IMR-90 (cell line): Measurements from ENCODE around the gene CHRNA5. TPM values are rescaled to one million over a fixed set of nuclear protein-coding genes. Genes with fewer than 3 reads are reported as not detected.

Experiments used
- ATAC-seq: fragments of 200-7000 bp; cut with Tn5 transposase; 2 replicates; pipeline ENCODE4 v1.9.1; 2020; ENCODE audit warnings: low read depth, mild to moderate bottlenecking, moderate library complexity
- BruUV-seq: library from RNA; stranded (reverse); fragments of 400-500 nt; replicated peaks from 2 replicates; lab custom pipeline; 2021; lab: Mats Ljungman, UMichigan
- CTCF ChIA-PET: fragments of 300-600 bp; formaldehyde crosslinking; extraction: SDS; loops from one replicate; lab custom pipeline; 2021; ENCODE audit warnings: antibody characterized with exemption; lab: Yijun Ruan, JAX
- POLR2A ChIA-PET: fragments of 300-600 bp; sonication (Branson Sonifier 250); formaldehyde crosslinking; loops from one replicate; lab custom pipeline; 2022; ENCODE audit warnings: antibody characterized with exemption; ENCODE audit not compliant: unreplicated experiment; lab: Charles Lee
- DNase-seq: peaks from one replicate; pipeline ENCODE4 v3.0.0; 2013
- H2AFZ ChIP-seq: replicated peaks from 2 replicates; pipeline ENCODE3; 2013; ENCODE audit warnings: low read length, mild to moderate bottlenecking; ENCODE audit not compliant: poor library complexity
- H2AK5ac ChIP-seq: 2 replicates; pipeline ENCODE4 v1.6.1; 2013; ENCODE audit warnings: low read depth, low read length, inconsistent platforms
- H2AK9ac ChIP-seq: replicated peaks from 2 replicates; pipeline ENCODE3; 2013; ENCODE audit warnings: mild to moderate bottlenecking, low read depth, low read length, moderate library complexity; ENCODE audit not compliant: poor library complexity
- H2BK120ac ChIP-seq: 2 replicates; pipeline ENCODE4 v1.6.1; 2013; ENCODE audit warnings: low read depth, low read length, inconsistent platforms
- H2BK15ac ChIP-seq: 3 replicates; pipeline ENCODE4 v1.6.1; 2013; ENCODE audit warnings: low read depth, low read length, inconsistent platforms
- H2BK20ac ChIP-seq: 2 replicates; pipeline ENCODE4 v1.6.1; 2013; ENCODE audit warnings: low read depth, mild to moderate bottlenecking, inconsistent platforms, low read length, moderate library complexity
- H2BK5ac ChIP-seq: 2 replicates; pipeline ENCODE4 v1.6.1; 2013; ENCODE audit warnings: mild to moderate bottlenecking, low read depth, low read length, inconsistent platforms; ENCODE audit not compliant: poor library complexity, severe bottlenecking
- H3K14ac ChIP-seq: replicated peaks from 2 replicates; pipeline ENCODE4 v1.6.1; 2013; ENCODE audit warnings: low read depth, low read length, inconsistent platforms
- H3K18ac ChIP-seq: 2 replicates; pipeline ENCODE4 v1.6.1; 2013; ENCODE audit warnings: low read depth, low read length, control low read depth
- H3K23ac ChIP-seq: 2 replicates; pipeline ENCODE4 v1.6.1; 2013; ENCODE audit warnings: low read depth, low read length, inconsistent platforms
- H3K27ac ChIP-seq: 2 replicates; pipeline ENCODE4 v1.5.1; 2013; ENCODE audit warnings: mild to moderate bottlenecking, control low read depth, low read length; ENCODE audit not compliant: insufficient read depth
- H3K27me3 ChIP-seq: 2 replicates; pipeline ENCODE4 v1.6.1; 2013; ENCODE audit warnings: low read length; ENCODE audit not compliant: control insufficient read depth, insufficient read depth
- H3K36me3 ChIP-seq: 2 replicates; pipeline ENCODE4 v1.6.1; 2013; ENCODE audit warnings: low read length, mixed read lengths; ENCODE audit not compliant: control insufficient read depth, insufficient read depth
- H3K4ac ChIP-seq: 2 replicates; pipeline ENCODE4 v1.6.1; 2013; ENCODE audit warnings: low read depth, low read length, inconsistent platforms
- H3K4me1 ChIP-seq: 2 replicates; pipeline ENCODE4 v1.6.1; 2013; ENCODE audit warnings: low read length, mixed read lengths; ENCODE audit not compliant: control insufficient read depth, insufficient read depth
- H3K4me2 ChIP-seq: 2 replicates; pipeline ENCODE4 v1.6.1; 2013; ENCODE audit warnings: low read depth, mild to moderate bottlenecking, control low read depth, low read length, moderate library complexity
- H3K4me3 ChIP-seq: 2 replicates; pipeline ENCODE4 v1.5.1; 2013; ENCODE audit warnings: low read depth, mild to moderate bottlenecking, control low read depth, low read length, moderate library complexity; ENCODE audit not compliant: insufficient read depth
- H3K56ac ChIP-seq: 2 replicates; pipeline ENCODE4 v1.6.1; 2013; ENCODE audit warnings: low read length, inconsistent platforms; ENCODE audit not compliant: insufficient read depth; ENCODE audit errors: extremely low read depth
- H3K79me1 ChIP-seq, 2 experiments: 2 replicates each; pipeline ENCODE4 v1.6.1; 2013; ENCODE audit warnings: low read length in 2 of 2, inconsistent platforms in 1 of 2, low read depth in 1 of 2
- H3K9ac ChIP-seq: 2 replicates; pipeline ENCODE4 v1.6.1; 2013; ENCODE audit warnings: low read depth, low read length, control low read depth
- H3K9me1 ChIP-seq: 2 replicates; pipeline ENCODE4 v1.6.1; 2013; ENCODE audit warnings: low read length, inconsistent platforms; ENCODE audit not compliant: insufficient read depth
- H3K9me3 ChIP-seq: 2 replicates; pipeline ENCODE4 v1.6.1; 2013; ENCODE audit warnings: low read length; ENCODE audit not compliant: control insufficient read depth, insufficient read depth
- H4K20me1 ChIP-seq: 2 replicates; pipeline ENCODE4 v1.6.1; 2013; ENCODE audit warnings: low read length, inconsistent platforms; ENCODE audit not compliant: insufficient read depth
- H4K5ac ChIP-seq: 2 replicates; pipeline ENCODE4 v1.6.1; 2013; ENCODE audit warnings: mild to moderate bottlenecking, low read depth, low read length, control low read depth
- H4K8ac ChIP-seq, 2 experiments: 2 replicates each; pipeline ENCODE4 v1.6.1; 2013; ENCODE audit warnings: low read depth in 2 of 2, low read length in 2 of 2, control low read depth in 1 of 2, inconsistent platforms in 1 of 2
- H4K91ac ChIP-seq: 2 replicates; pipeline ENCODE4 v1.6.1; 2013; ENCODE audit warnings: low read depth, low read length, inconsistent platforms; ENCODE audit not compliant: insufficient read depth
- BHLHE40 ChIP-seq: fragments of 150-350 bp; IDR thresholded peaks from 2 replicates; pipeline ENCODE4 v1.6.1; 2016; ENCODE audit warnings: mild to moderate bottlenecking, low read depth, low read length
- CEBPB ChIP-seq: IDR thresholded peaks from 2 replicates; pipeline ENCODE4 v1.6.1; 2012; ENCODE audit warnings: low read depth, low read length, improper control_type of control experiment
- MAFK ChIP-seq: IDR thresholded peaks from 2 replicates; pipeline ENCODE4 v1.6.1; 2012; ENCODE audit warnings: low read depth, low read length, improper control_type of control experiment
- MAZ ChIP-seq: IDR thresholded peaks from 2 replicates; pipeline ENCODE4 v1.6.1; 2012; ENCODE audit warnings: low read depth, mild to moderate bottlenecking, low read length, improper control_type of control experiment, moderate library complexity, borderline replicate concordance
- MXI1 ChIP-seq: IDR thresholded peaks from 2 replicates; pipeline ENCODE4 v1.6.1; 2012; ENCODE audit warnings: low read depth, mild to moderate bottlenecking, low read length, moderate library complexity, borderline replicate concordance
- NFE2L2 ChIP-seq: fragments of 150-350 bp; IDR thresholded peaks from 2 replicates; pipeline ENCODE4 v1.6.1; 2016; ENCODE audit warnings: low read depth, mild to moderate bottlenecking, low read length
- POLR2A ChIP-seq: IDR thresholded peaks from 2 replicates; pipeline ENCODE4 v1.6.1; 2012; ENCODE audit warnings: mild to moderate bottlenecking, low read depth, low read length
- RAD21 ChIP-seq: IDR thresholded peaks from 2 replicates; pipeline ENCODE4 v1.6.1; 2012; ENCODE audit warnings: low read length, improper control_type of control experiment
- RFX5 ChIP-seq: IDR thresholded peaks from 2 replicates; pipeline ENCODE4 v1.8.0; 2012; ENCODE audit warnings: low read depth, mild to moderate bottlenecking, low read length, moderate library complexity
- SMC3 ChIP-seq: fragments of 150-350 bp; IDR thresholded peaks from 2 replicates; pipeline ENCODE4 v1.6.1; 2016; ENCODE audit warnings: low read depth, mild to moderate bottlenecking, antibody characterized with exemption, low read length, moderate library complexity
- WGBS, 2 experiments: methylation state at CpG; one replicate each; pipeline versions ENCODE4 v1.1.5 to v1.1.7; 2013; ENCODE audit warnings: missing lambda C conversion rate in 2 of 2; ENCODE audit not compliant: insufficient read length in 1 of 2; ENCODE audit errors: extremely low coverage in 2 of 2; 5-methylcytosine and 5-hydroxymethylcytosine counted together
- dilution Hi-C: fragments of 300-500 bp; cut with HindIII; formaldehyde crosslinking; loops from one replicate; pipeline ENCODE4 v1.14.3; 2018; ENCODE audit warnings: low sequenced_read_pairs; ENCODE audit not compliant: unreplicated experiment
- in situ Hi-C: fragments of 300-500 bp; cut with MboI; formaldehyde crosslinking; loops from 3 replicates; pipeline ENCODE4 v1.14.3; 2019; ENCODE audit warnings: low sequenced_read_pairs, inconsistent platforms, mixed read lengths
- intact Hi-C: fragments of 100-400 bp; cut with micrococcal nuclease; formaldehyde crosslinking; loops from 2 replicates; pipeline ENCODE4 v1.10.0; 2022
- polyA plus RNA-seq, 3 experiments: library from polyadenylated mRNA; depleted of rRNA; stranded (reverse); fragments of >200 nt; gene quantifications; 2 replicates each; pipeline ENCODE4 v1.2.3, GENCODE V29; 2012; ENCODE audit warnings: low replicate concordance in 1 of 3
- total RNA-seq: library from RNA; depleted of rRNA; stranded (reverse); fragments of >200 nt; gene quantifications from 2 replicates; pipeline ENCODE4 v1.2.3, GENCODE V29; 2012
- TF ChIP-seq, protein P1 (sequence below): fragments of 150-350 bp; IDR thresholded peaks from 2 replicates; pipeline ENCODE4 v1.6.1; 2017; ENCODE audit warnings: mild to moderate bottlenecking, antibody characterized with exemption, low read length, low read depth
- TF ChIP-seq, protein P2 (sequence below): conservative IDR thresholded peaks from 2 replicates; pipeline ENCODE4 v1.5.1; 2012; ENCODE audit warnings: mild to moderate bottlenecking, low read depth, low read length, improper control_type of control experiment

The CHRNA5 gene
- total and polyA plus RNA-seq, 2 of the 4 experiments (the other 2 are of a cell fraction): 0.54 to 0.94 TPM

DNA sequence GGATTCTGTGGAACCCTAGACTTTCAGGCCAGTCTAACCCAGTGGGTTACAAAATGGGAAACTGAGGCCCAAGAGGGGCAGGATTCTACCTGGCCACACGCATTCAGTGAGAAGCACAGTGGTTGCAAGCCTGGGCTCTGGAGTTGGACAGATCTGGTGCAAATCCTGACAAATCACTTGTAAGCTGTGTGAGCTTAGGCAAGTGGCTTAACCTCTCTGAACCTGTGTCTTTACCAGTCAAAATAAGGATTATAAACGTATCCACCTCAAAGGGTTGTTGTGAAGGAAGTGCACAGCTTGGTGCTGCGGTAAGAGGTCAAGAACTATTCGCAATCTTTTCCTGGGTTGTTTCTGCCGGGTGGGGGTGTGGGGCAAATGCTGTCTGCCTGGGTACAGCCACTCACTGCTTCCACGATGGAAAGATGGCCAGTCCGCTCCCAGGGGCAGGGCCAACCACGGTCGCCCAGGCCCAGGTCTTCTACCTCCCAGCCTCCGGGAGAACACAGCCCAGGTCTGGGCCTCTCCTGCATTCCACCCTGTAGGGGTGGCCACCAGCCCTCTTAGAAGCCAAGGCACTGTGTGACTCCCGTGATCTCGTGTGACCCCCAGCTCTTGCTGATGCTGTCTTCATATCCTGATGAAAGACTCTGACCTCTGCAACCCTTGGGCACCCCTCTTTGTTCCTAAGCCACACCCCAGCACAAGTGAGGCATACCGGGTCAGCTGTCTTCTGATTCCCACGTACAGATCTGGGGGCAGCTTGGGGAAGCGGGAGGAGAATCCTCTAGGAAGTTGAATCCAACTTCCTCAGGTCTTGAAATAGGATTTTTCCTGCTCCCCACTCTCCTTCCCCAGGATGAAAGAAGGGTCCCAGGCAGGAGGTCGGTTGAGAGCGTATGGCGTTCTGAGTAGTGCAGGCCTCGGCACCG lies 54.0 kb downstream of the CHRNA5 start:
- Histone ChIP-seq H3K9ac (no peak overlapping the region), H3K27ac (no peak overlapping the region), H2BK15ac (no peak overlapping the region), H2AFZ (no peak overlapping the region), H2BK120ac (no peak overlapping the region), H3K18ac (no peak overlapping the region), H3K79me1 (no peaks in the 10 kb centered on the region), H3K9me1 (no peaks in the 10 kb centered on the region), H3K56ac (no peak overlapping the region), H3K14ac (no peak overlapping the region), H4K20me1 (peaks cover 6% of the 10 kb centered on the region), H2AK9ac (peak overlapping the region; percentile 55), H3K4me3 (no peak overlapping the region), H3K4ac (no peak overlapping the region), H3K23ac (no peak overlapping the region), H4K91ac (no peak overlapping the region), H3K27me3 (peaks cover 46% of the 10 kb centered on the region), H3K36me3 (no peaks in the 10 kb centered on the region), H4K5ac (no peak overlapping the region), H2BK20ac (no peak overlapping the region), H3K4me1 (no peaks in the 10 kb centered on the region), H3K9me3 (no peaks in the 10 kb centered on the region), H2BK5ac (no peak overlapping the region), H2AK5ac (no peak overlapping the region), H4K8ac (no peak overlapping the region), H3K4me2 (no peak overlapping the region)
- WGBS, 2 experiments: 100% methylated on average over 1 of the region's 20 CpGs; no CpG with 5 or more reads in 1 of the 2 experiments
- no TSS peak for BruUV-seq
- dilution Hi-C loops (no loop called here), intact Hi-C loops (loop anchor here (10.0 kb wide), 1 partner anchor 266 kb away; no protein-coding TSS in a partner anchor), in situ Hi-C loops (loop anchor here (5.0 kb wide), 1 partner anchor 88 kb away; no protein-coding TSS in a partner anchor)
- CTCF ChIA-PET: interaction anchor here (0.8 to 1.0 kb wide), 2 partner anchors 75 to 132 kb away, joined by 3 read pairs; no protein-coding TSS in a partner anchor
- DNase-seq (no peak), ATAC-seq (no peak)
- TF ChIP-seq MAFK (no peak), MXI1 (no peak), RAD21 (no peak), MAZ (no peak), NFE2L2 (no peak), RFX5 (no peak), SMC3 (no peak), BHLHE40 (no peak), CEBPB (no peak), POLR2A (no peak)
- TF ChIP-seq, protein P1, sequence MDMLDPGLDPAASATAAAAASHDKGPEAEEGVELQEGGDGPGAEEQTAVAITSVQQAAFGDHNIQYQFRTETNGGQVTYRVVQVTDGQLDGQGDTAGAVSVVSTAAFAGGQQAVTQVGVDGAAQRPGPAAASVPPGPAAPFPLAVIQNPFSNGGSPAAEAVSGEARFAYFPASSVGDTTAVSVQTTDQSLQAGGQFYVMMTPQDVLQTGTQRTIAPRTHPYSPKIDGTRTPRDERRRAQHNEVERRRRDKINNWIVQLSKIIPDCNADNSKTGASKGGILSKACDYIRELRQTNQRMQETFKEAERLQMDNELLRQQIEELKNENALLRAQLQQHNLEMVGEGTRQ: no peak
- TF ChIP-seq, protein P2, sequence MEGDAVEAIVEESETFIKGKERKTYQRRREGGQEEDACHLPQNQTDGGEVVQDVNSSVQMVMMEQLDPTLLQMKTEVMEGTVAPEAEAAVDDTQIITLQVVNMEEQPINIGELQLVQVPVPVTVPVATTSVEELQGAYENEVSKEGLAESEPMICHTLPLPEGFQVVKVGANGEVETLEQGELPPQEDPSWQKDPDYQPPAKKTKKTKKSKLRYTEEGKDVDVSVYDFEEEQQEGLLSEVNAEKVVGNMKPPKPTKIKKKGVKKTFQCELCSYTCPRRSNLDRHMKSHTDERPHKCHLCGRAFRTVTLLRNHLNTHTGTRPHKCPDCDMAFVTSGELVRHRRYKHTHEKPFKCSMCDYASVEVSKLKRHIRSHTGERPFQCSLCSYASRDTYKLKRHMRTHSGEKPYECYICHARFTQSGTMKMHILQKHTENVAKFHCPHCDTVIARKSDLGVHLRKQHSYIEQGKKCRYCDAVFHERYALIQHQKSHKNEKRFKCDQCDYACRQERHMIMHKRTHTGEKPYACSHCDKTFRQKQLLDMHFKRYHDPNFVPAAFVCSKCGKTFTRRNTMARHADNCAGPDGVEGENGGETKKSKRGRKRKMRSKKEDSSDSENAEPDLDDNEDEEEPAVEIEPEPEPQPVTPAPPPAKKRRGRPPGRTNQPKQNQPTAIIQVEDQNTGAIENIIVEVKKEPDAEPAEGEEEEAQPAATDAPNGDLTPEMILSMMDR: no peak
- POLR2A ChIA-PET: no interaction called here
